Activated naive CD4-positive, alpha-beta T cell treated with anti-CD3 and anti-CD28 coated beads, Interleukin-2, amount 50 U/mL, for 16 hours (primary cell): ENCODE measurements around the gene TREX2.
A peak's percentile ranks its signal among the peaks of the same experiment; 100 is the strongest.

Experiments
- DNase-seq: peaks from one replicate; pipeline ENCODE4 v3.0.0-alpha.2; 2020

TREX2 gene, protein sequence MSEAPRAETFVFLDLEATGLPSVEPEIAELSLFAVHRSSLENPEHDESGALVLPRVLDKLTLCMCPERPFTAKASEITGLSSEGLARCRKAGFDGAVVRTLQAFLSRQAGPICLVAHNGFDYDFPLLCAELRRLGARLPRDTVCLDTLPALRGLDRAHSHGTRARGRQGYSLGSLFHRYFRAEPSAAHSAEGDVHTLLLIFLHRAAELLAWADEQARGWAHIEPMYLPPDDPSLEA

GRCh38 chrX:153445856-153446635 is at the start of gene TREX2:
TREX2 (minus strand) TSS chrX:153446056; CDS start chrX:153445430, 626 bp downstream.
- no peak for DNase-seq

DNA sequence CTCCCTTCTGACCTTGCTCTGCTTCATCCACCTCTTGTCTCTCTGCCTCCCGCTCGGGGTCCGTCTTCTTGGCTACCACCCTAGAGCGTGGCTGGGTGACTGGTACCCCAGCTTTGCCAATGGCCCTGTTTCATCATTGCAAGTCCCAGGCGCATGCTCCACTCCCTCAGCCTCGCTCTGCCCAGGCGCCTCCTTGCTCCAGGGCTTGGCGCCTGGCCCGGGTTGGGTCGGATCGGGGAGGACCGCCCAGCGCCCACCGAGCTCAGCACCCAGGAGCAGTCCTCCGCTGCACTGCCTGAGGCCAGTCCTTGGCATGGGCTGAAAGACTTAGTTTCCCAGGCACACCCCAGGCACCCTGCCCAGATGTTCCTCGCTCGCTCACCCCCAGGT is 49.5 kb upstream of the TREX2 start:
- DNase-seq = no peak

- DNase-seq = peak; percentile 17
These were observed 48.9 kb upstream of the TREX2 start, which contains the start of gene BGN for GRCh38 chrX:153494541-153495361. BGN (plus strand) TSS chrX:153494980; CDS start chrX:153504632, 9,652 bp downstream.

DNA sequence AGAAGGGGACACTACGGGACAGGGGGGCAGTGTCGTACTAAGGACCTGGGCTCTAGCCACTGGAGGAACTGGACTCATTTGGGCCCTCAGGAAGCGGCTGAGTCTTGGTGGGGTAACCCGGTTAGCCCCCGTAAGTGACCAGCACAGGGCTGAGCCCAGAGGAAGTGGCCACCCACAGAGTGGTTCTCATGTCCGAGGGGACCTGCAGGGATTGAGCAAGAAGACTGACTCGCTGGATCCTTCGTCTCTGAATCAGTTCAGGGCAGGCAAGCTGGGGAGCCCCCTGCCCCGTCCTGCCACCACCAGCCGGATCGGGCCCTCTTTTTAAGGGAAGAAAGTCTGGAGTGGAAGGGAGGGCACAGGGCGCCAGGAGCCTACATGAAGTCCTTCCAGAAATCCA is 48.2 kb upstream of the TREX2 start:
- DNase-seq = no peak

DNA sequence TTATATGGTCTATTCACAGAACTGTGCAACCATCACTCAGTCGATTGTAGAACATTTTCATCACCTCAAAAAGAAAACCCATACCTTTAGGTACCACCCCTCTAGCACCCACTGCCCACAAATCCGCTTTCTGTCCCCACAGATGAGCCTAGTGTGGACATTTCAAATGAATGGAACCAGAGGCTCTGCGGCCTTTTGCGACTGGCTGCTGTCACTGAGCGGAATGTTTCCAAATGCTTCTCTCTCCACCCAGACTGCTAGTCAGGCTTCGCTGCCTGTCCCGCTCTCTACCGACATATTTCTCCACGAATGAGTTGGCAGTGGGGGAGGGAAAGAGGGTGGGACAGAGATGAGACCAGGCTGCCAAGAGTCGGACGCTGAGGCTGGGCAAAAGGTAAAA is 47.2 kb upstream of the TREX2 start:
- DNase-seq = no peak

- DNase-seq = no peak
These were observed 46.7 kb upstream of the TREX2 start for GRCh38 chrX:153492543-153492942.

DNA sequence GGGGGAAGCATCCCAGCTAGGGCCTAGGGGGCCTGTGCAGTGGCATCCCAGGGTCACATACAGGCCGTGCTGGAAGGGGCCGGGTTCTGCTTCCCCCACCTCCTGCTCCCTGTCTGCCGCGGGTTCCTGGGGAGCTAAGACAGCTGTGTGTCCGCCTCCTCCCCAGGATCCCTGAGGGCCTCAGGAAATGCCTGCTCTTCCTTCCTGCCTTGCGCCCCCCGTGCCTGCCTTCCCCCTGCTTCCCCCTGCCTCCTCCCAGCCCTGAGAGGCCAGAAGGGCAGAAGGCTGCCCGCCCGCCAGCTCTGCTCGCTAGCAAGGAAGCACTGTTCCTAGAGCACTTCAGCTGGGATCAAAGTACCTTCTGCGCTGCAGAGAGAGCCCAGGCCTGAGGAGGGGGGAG is 46.1 kb upstream of the TREX2 start:
- DNase-seq = no peak

GRCh38 chrX:153491351-153491914 is 45.6 kb upstream of the TREX2 start:
- no peak for DNase-seq

GRCh38 chrX:153490217-153490930 is 44.5 kb upstream of the TREX2 start:
- DNase-seq = no peak

DNA sequence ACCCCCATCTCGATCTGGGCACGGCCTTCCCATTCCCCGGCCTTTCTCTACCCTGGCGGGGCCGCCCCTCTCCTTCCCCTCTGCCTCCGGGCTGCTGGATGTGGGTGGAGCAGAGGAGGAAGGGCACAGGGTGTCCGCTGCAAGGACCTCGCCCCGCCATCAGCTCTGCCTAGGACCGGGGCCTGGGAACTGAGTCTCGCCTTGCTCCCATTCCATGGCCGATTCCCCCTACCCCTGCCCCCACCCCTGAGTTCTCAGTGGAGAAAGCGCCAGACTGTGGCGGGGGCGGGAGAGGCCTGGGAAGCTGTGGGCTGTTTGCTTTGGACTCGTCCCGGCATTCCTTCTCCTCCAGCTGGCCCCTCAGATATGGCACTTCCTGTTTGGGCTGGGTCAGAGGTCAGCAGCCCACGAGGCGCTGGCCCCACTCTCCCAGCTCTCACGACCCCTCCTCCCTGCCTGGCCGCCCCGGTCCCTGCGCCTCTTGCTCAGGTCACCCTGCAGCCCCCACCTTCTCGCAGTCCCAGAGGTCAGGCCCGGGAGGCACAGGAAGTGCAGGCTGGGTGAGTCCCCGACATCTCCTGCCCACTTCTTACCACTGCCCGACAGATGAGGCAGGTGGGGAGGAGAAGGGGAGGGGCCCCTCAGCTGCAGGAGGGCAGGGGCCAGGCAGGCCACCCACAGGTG is 42.5 kb upstream of the TREX2 start:
- no peak for DNase-seq

- DNase-seq = no peak
These were observed 41.8 kb upstream of the TREX2 start for GRCh38 chrX:153487590-153488071.

- DNase-seq = no peak
These were observed 40.3 kb upstream of the TREX2 start for GRCh38 chrX:153486171-153486570.

- DNase-seq = no peak
These were observed 39.7 kb upstream of the TREX2 start for GRCh38 chrX:153485396-153486080.

DNA sequence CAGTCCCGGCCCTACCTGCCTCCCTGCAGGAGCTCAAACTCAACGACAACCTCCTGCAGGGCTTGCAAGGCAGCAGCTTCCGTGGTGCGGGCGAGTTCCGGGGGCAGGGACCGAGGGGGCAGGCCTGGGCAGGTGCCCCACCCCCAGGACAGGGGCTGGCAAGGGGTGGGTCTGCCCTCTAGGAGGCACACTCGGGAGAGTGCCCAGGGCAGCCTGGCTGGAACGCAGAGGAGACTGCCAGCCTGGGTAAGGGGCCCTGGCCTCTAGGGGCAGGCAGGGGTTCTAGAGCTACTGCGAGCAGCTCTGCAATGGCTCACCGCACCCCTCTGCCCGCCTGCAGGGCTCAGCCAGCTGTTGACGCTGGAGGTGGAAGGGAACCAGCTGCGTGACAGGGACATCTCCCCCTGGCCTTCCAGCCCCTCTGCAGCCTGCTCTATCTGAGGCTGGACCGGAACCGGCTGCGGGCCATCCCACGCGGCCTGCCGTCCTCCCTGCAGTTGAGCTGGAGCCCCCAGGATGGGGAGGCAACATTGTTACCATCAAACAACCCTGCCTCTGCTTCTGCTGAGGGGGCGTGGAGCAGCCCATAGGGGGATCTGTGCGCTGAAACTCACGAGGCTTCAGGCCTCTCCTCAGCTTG is 36.6 kb upstream of the TREX2 start:
- DNase-seq = no peak

- no peak for DNase-seq
These were observed 35.2 kb upstream of the TREX2 start for GRCh38 chrX:153481043-153481442.

GRCh38 chrX:153478746-153479145 is 32.9 kb upstream of the TREX2 start:
- DNase-seq = no peak

- DNase-seq = no peak
These were observed 32.0 kb upstream of the TREX2 start for GRCh38 chrX:153477901-153478300.

DNA sequence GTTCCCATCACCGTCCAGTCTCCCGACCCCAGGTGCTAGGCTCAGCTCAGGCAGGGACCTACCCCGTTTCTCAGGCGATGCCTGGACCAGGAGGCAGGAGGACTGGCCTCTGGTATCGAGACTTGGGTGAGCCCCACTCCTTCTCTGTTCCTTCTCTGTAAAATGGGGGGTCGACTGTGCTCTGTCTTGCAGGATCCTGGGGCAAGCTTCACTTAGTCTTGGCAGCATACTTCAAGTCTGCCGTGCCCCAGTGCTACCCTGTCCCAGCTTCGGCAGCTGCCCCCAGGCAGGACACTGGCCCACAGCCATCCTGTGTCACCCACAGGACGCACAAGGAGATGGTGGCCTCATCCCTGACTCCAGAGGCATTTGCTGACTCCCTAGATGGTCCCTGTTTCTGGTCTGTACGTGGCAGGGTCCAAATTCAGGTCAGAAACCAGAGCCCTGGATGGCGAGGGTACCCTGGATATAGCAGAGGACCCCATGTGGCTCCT is 31.6 kb upstream of the TREX2 start:
- no peak for DNase-seq

GRCh38 chrX:153476666-153477363 is 31.0 kb upstream of the TREX2 start:
- no peak for DNase-seq
